Uterus (tissue), 2 donors: ENCODE measurements around the gene CDC42EP2.

Experiments used
- CTCF ChIP-seq, 4 experiments: fragments of 200-600 bp in 2 of 4; fragments of 450-650 bp in 2 of 4; sonication (generic) in 2 of 4; IDR thresholded peaks; one replicate each; pipeline ENCODE4 v1.5.1; 2016 to 2019; ENCODE audit warnings: antibody characterized with exemption in 4 of 4, mild to moderate bottlenecking in 2 of 4, moderate library complexity in 1 of 4
- POLR2A ChIP-seq, 2 donors: fragments of 450-650 bp; IDR thresholded peaks; one replicate each; pipeline ENCODE4 v1.6.1; 2016; ENCODE audit warnings: antibody characterized with exemption in 2 of 2, mild to moderate bottlenecking in 1 of 2, moderate library complexity in 1 of 2

DNA sequence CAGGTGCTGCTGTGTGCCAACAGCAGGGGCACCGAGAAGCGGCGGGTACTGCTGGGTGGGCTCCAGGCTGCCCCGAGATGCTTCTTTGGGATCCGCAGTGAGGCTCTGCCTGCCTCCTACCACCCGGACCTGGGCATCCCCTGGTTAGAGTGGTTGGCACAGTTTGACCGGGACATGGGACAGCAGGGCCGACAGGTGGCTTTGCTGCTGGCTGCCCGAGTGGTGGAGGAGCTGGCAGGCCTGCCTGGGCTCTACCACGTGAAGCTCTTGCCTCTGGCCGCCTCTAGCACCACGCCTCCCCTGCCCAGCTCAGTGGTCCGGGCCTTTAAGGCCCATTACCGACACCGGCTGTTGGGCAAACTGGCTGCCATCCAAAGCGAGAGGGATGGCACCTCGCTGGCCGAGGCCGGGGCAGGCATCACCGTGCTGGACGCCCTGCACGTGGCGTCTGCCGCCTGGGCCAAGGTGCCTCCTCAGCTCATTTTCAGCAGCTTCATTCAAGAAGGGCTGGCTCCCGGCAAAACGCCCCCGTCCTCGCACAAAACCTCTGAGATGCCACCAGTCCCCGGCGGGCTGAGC lies 41.8 kb downstream of the CDC42EP2 start:
- TF ChIP-seq CTCF (IDR thresholded peaks at IDR 0.05), result no peak
- no peak for TF ChIP-seq POLR2A (IDR thresholded peaks at IDR 0.05)
